SH-SY5Y (cell line): ENCODE data around the gene CCDC183.

Source experiments
- GATA2 ChIP-seq: IDR thresholded peaks from 2 replicates; pipeline ENCODE4 v1.6.1; 2011; ENCODE audit warnings: mild to moderate bottlenecking, low read depth, low read length
- GATA3 ChIP-seq: IDR thresholded peaks from 2 replicates; pipeline ENCODE4 v1.6.1; 2011; ENCODE audit warnings: low read depth, mild to moderate bottlenecking, low read length, moderate library complexity

GRCh38 chr9:136757751-136758140, 38.4 kb upstream of the CCDC183 start:
- TF ChIP-seq GATA2 (no peak), GATA3 (no peak)
